H1 (cell line): ENCODE results near the gene HOXD12. TPM values are rescaled to one million over a fixed set of nuclear protein-coding genes. Genes with fewer than 3 reads are reported as not detected.

Experiments
- CHD2 ChIP-seq: IDR thresholded peaks from 2 replicates; pipeline ENCODE4 v1.6.1; 2012; ENCODE audit warnings: low read length, improper control_type of control experiment
- CTBP2 ChIP-seq: IDR thresholded peaks from 2 replicates; pipeline ENCODE4 v1.7.0; 2011; ENCODE audit warnings: borderline replicate concordance, mild to moderate bottlenecking, moderate library complexity, mixed read lengths, low read length; ENCODE audit not compliant: insufficient read depth, insufficient read length
- GABPA ChIP-seq: IDR thresholded peaks from 2 replicates; pipeline ENCODE4 v1.6.1; 2011; ENCODE audit warnings: mild to moderate bottlenecking, low read length, moderate library complexity, borderline replicate concordance; ENCODE audit not compliant: insufficient read depth
- polyA plus RNA-seq, 7 experiments: library from polyadenylated mRNA; depleted of rRNA in 3 of 7; stranded (reverse) in 5 of 7; unstranded in 2 of 7; fragments of >200 nt in 5 of 7; fragments of 200-250 nt in 2 of 7; gene quantifications; 1 replicate in 5 of 7; 2 replicates in 1 of 7; 4 replicates in 1 of 7; pipeline versions ENCODE4 v1.2.1 to v1.2.3, GENCODE V29; 2011 to 2013; ENCODE audit warnings: missing spikeins in 2 of 7, mixed read lengths in 2 of 7
- total RNA-seq: library from RNA; stranded (reverse); fragmentation: NEBNext Ultra II Directional; extraction: Animal tissue kit (Norgen Biotek cat#: 25700); gene quantifications from 2 replicates; pipeline ENCODE4 v1.2.1, GENCODE V29; 2021

Gene HOXD12
- total and polyA plus RNA-seq, 2 of the 8 experiments (the other 6 are each of a cell fraction or from before 2014, with no cell fraction given) = not detected

DNA sequence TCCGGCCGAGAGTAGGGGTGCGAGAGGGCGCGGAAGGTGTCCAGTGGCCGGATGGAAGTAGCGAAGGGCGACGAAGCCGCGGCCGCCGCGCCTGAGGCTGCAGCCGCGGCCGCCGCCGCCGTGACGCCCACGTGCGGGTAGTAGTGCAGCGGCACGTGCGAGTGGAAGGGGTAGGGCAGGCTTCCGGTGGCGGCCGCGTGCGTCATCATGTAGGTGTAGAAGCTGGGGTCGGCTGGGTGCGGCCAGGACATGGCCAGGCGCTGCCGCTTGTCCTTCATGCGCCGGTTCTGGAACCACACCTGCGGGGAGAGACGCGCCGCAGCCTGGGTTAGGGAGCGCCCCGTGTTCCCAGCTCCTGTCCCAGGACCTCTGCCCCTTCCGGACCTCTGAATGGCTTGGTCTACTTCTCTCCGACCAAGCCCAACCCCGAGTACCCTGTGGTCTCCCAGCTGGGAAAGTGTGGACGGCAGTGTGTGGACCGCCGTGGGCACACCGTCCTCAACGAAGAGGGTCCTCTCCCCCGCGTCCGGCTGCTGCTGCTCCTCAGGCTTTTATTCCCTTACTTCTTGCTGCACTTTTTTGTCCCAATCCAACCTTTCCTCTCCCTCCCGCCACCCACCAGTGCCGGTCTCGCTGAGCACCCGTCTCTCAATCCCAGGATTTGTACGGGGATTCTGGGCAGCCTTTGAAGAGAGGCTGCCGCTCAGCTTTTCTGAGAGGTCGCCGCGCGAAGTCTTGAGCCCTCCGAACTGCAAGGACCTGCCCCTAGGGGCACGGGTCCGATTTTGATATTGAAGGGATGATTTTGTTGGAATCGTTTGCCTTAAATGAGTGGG, 18.8 kb upstream of the HOXD12 start (continued):
- TF ChIP-seq GABPA = no peak
- peak; percentile 85 for TF ChIP-seq CTBP2
- no peak for TF ChIP-seq CHD2
